Type B pancreatic cell (in vitro differentiated cells): ENCODE data around the gene OR12D2. TPM values are rescaled to one million over a fixed set of nuclear protein-coding genes. Genes with fewer than 3 reads are reported as not detected.
"Not testable (repeated sequence)": the region's sequence is repeated elsewhere in the genome, so short reads cannot be mapped to it uniquely, and the experiment has no call there.

Experiments used
- DNase-seq: peaks from one replicate; pipeline ENCODE4 v3.0.0; 2021; ENCODE audit warnings: mixed read lengths; ENCODE audit not compliant: unreplicated experiment; ENCODE audit errors: extremely low spot score
- H3K27ac Mint-ChIP-seq: 2 replicates; pipeline ENCODE4 v1.8.0; 2021; ENCODE audit warnings: mild to moderate bottlenecking, mixed read lengths
- H3K27me3 Mint-ChIP-seq: 2 replicates; pipeline ENCODE4 v1.8.0; 2021; ENCODE audit warnings: mixed read lengths
- H3K36me3 Mint-ChIP-seq: 2 replicates; pipeline ENCODE4 v1.8.0; 2021; ENCODE audit warnings: mixed read lengths
- H3K4me1 Mint-ChIP-seq: one replicate; pipeline ENCODE4 v1.8.0; 2021; ENCODE audit warnings: mixed read lengths; ENCODE audit not compliant: unreplicated experiment
- H3K4me3 Mint-ChIP-seq: 2 replicates; pipeline ENCODE4 v1.8.0; 2021; ENCODE audit warnings: mild to moderate bottlenecking, mixed read lengths
- H3K9me3 Mint-ChIP-seq: 2 replicates; pipeline ENCODE4 v1.8.0; 2021; ENCODE audit warnings: mixed read lengths
- total RNA-seq: library from RNA; stranded (reverse); gene quantifications from 2 replicates; pipeline ENCODE4 v1.2.1, GENCODE V29; 2021; ENCODE audit warnings: low replicate concordance
- TF ChIP-seq, protein P1 (sequence below): fragments of 200-600 bp; sonication (generic); conservative IDR thresholded peaks from 2 replicates; pipeline ENCODE4 v1.5.0; 2021; ENCODE audit warnings: antibody characterized with exemption, mild to moderate bottlenecking

Gene OR12D2
- total RNA-seq, 1 donor from 2014 or later: not detected

DNA sequence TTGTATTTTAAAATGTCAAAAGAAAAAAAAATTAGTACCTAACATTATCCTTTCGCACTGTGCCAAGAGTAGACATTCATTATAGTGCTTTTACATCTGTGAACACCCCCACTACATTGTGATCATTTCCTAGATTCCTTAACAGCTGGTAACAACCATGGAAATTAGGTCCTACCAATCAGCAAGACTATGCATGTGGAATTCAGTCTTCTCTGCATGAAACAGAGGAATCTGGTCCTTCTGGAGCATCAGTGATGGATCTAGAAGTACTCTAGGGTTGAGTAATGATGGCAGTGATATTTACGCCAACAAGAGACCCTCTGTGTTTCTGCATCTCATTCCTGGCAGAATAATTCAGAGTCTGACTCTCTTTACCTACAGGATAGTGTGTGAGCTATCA is 28.7 kb downstream of the OR12D2 start:
- TF ChIP-seq, protein P1, sequence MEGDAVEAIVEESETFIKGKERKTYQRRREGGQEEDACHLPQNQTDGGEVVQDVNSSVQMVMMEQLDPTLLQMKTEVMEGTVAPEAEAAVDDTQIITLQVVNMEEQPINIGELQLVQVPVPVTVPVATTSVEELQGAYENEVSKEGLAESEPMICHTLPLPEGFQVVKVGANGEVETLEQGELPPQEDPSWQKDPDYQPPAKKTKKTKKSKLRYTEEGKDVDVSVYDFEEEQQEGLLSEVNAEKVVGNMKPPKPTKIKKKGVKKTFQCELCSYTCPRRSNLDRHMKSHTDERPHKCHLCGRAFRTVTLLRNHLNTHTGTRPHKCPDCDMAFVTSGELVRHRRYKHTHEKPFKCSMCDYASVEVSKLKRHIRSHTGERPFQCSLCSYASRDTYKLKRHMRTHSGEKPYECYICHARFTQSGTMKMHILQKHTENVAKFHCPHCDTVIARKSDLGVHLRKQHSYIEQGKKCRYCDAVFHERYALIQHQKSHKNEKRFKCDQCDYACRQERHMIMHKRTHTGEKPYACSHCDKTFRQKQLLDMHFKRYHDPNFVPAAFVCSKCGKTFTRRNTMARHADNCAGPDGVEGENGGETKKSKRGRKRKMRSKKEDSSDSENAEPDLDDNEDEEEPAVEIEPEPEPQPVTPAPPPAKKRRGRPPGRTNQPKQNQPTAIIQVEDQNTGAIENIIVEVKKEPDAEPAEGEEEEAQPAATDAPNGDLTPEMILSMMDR: no peak
- Mint-ChIP-seq H3K9me3 (no peaks in the 10 kb centered on the region), H3K4me1 (no peaks in the 10 kb centered on the region), H3K4me3 (no peak overlapping the region), H3K36me3 (no peaks in the 10 kb centered on the region), H3K27ac (no peak overlapping the region), H3K27me3 (peaks cover 32% of the 10 kb centered on the region)
- DNase-seq: no peak

DNA sequence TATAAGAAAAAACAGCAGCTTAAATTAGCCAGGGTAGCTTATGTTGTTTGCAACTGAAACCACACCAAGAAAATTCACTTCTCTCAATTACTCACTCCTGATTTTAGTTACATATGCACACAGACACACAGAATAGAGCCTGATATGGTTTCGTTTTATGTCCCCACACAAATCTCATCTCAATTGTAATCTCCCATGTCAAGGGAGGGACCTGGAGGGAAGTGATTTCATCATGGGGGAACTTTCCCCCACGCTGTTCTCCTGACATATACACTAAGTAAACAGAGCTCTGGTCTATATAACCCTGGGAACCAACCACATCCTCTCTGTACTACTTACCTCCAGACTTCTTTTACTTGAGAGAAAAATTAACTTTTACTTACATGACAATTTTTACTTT is 29.1 kb downstream of the OR12D2 start:
- no peak for DNase-seq
- no peak overlapping the region for H3K27ac Mint-ChIP-seq
- H3K27me3 Mint-ChIP-seq: peaks cover 37% of the 10 kb centered on the region
- TF ChIP-seq, protein P1: no peak
- H3K9me3 Mint-ChIP-seq: no peaks in the 10 kb centered on the region
- H3K36me3 Mint-ChIP-seq: no peaks in the 10 kb centered on the region
- H3K4me1 Mint-ChIP-seq: no peaks in the 10 kb centered on the region
- no peak overlapping the region for H3K4me3 Mint-ChIP-seq

DNA sequence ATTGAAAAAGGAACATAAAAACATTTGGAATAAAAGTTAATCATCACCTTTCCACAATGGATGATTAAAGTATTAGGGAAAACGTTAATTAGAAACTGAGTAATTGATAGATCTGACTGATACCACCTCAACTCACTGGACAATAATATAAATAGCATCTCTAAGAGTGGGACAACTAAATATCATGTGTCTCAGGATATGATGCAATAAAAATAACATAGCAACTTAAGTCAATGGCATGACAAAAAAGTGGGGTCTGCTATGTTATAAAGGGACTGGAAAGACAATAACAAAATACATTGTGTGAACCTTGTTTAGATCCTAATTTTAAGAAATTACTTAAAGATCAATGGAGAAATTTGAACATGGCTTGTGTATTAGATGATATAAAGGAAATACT is 29.6 kb downstream of the OR12D2 start:
- no peak overlapping the region for H3K27ac Mint-ChIP-seq
- peaks cover 38% of the 10 kb centered on the region for H3K27me3 Mint-ChIP-seq

DNA sequence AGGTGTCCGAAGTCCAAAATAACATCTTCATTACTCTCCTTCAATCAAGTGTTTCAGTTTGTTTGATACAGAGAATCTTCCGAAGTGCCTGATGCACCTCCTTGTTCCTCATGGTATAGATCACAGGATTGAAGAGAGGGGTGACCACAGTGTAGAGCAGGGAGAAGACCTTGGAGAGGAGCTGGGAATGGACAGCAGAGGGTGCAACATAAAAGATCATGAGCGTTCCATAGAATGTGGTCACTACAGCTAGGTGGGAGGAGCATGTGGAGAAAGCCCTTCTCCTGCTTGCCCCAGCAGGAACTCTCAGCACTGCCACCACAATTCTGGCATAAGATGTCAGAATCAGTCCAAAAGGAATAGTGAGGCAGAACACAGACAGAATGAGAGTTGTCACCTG is 31.2 kb downstream of the OR12D2 start:
- no peak for DNase-seq
- Mint-ChIP-seq H3K4me1 (no peaks in the 10 kb centered on the region), H3K36me3 (no peaks in the 10 kb centered on the region), H3K9me3 (no peaks in the 10 kb centered on the region), H3K27ac (no peak overlapping the region), H3K27me3 (peaks cover 45% of the 10 kb centered on the region), H3K4me3 (no peak overlapping the region)
- TF ChIP-seq, protein P1: no peak

More for the DNA sequence above, 29.6 kb downstream of the OR12D2 start:
- Mint-ChIP-seq H3K4me1 (no peaks in the 10 kb centered on the region), H3K4me3 (no peak overlapping the region), H3K36me3 (no peaks in the 10 kb centered on the region), H3K9me3 (no peaks in the 10 kb centered on the region)
- no peak for DNase-seq
- TF ChIP-seq, protein P1: no peak

DNA sequence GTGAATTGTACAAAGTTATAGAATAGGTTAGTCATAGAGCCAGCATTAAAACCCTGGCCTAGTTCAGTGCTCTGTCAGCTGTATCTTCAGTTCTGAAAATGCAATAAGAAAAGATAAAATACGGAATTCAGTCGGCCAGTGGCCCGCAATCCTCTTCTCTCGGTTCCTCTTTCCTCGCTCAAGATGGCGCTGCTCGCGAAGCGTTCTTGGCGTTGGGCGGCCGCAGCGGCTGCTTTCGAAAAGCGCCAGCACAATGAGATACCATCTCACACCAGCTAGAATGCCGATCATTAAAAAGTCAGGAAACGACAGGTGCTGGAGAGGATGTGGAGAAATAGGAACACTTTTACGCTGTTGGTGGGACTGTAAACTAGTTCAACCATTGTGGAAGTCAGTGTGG is 41.3 kb downstream of the OR12D2 start:
- not testable (repeated sequence) for DNase-seq, H3K27ac Mint-ChIP-seq, H3K9me3 Mint-ChIP-seq, H3K4me3 Mint-ChIP-seq, H3K36me3 Mint-ChIP-seq, H3K4me1 Mint-ChIP-seq
- peaks cover 39% of the 10 kb centered on the region for H3K27me3 Mint-ChIP-seq

DNA sequence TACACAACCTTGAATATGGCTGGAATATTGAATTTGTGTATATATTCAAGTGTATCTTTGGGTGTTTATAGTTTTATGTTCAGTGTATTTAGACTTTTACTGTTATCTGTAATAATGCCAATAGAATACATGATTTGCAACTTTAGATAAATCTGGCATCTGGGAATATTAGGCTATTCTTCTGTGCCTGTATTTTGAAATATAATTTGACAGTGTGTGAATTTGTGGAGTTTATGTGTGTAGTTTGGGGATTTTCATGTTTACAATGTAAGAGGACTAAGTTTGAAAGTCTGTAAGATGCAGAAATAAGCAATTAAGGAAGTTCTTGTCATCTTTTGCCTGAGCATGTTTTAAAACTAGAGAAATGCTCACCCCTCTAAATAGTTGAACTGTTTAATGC is 43.6 kb downstream of the OR12D2 start, which contains the start of gene OR10C1:
TSS of gene OR10C1 (plus strand) at position 301 of the 400 bp plus-strand sequence. CDS start 710 bp downstream, outside the sequence.
- no peak within 1 kb of the TSS for H3K27ac Mint-ChIP-seq
- no peaks in the 10 kb centered on the region for H3K36me3 Mint-ChIP-seq
- no peak for DNase-seq
- H3K9me3 Mint-ChIP-seq: no peaks in the 10 kb centered on the region
- no peaks in the 10 kb centered on the region for H3K4me1 Mint-ChIP-seq
- H3K4me3 Mint-ChIP-seq: no peak within 1 kb of the TSS
- H3K27me3 Mint-ChIP-seq: peaks cover 27% of the 10 kb centered on the region
- TF ChIP-seq, protein P1: no peak
